Right lobe of liver (tissue), 4 donors: Measurements from ENCODE around the gene SLC6A7.

Source experiments
- POLR2A ChIP-seq: fragments of 450-650 bp; IDR thresholded peaks from one replicate; pipeline ENCODE4 v1.6.1; 2017; ENCODE audit warnings: antibody characterized with exemption, mild to moderate bottlenecking
- TF ChIP-seq, protein P1 (sequence below), 4 donors: fragments of 200-600 bp in 3 of 4; fragments of 450-650 bp in 1 of 4; IDR thresholded peaks; one replicate each; pipeline versions ENCODE4 v1.5.1 to v1.8.0; 2016 to 2022; ENCODE audit warnings: antibody characterized with exemption in 4 of 4, mild to moderate bottlenecking in 2 of 4
- donor health status: DM: no; HTN: no; CAD: no.
- donor health status: DM: no; HTN: no; CAD: no.
- donor health status: DM: no; HTN: yes; CAD: no.

GRCh38 chr5:150197476-150197875, 7.6 kb downstream of the SLC6A7 start:
- TF ChIP-seq, protein P1, sequence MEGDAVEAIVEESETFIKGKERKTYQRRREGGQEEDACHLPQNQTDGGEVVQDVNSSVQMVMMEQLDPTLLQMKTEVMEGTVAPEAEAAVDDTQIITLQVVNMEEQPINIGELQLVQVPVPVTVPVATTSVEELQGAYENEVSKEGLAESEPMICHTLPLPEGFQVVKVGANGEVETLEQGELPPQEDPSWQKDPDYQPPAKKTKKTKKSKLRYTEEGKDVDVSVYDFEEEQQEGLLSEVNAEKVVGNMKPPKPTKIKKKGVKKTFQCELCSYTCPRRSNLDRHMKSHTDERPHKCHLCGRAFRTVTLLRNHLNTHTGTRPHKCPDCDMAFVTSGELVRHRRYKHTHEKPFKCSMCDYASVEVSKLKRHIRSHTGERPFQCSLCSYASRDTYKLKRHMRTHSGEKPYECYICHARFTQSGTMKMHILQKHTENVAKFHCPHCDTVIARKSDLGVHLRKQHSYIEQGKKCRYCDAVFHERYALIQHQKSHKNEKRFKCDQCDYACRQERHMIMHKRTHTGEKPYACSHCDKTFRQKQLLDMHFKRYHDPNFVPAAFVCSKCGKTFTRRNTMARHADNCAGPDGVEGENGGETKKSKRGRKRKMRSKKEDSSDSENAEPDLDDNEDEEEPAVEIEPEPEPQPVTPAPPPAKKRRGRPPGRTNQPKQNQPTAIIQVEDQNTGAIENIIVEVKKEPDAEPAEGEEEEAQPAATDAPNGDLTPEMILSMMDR (IDR thresholded peaks at IDR 0.05) = no peak
- TF ChIP-seq POLR2A = no peak
